SK-N-MC (cell line): ENCODE results near the gene B3GAT1.

ENCODE experiments used
- EZH2 ChIP-seq: fragments of 200-600 bp; sonication (generic); IDR thresholded peaks from one replicate; pipeline ENCODE4 v1.6.1; 2017; ENCODE audit warnings: antibody characterized with exemption
- POLR2AphosphoS5 ChIP-seq: IDR thresholded peaks from 2 replicates; pipeline ENCODE4 v1.6.1; 2012; ENCODE audit warnings: mild to moderate bottlenecking, low read depth, low read length, borderline replicate concordance

DNA sequence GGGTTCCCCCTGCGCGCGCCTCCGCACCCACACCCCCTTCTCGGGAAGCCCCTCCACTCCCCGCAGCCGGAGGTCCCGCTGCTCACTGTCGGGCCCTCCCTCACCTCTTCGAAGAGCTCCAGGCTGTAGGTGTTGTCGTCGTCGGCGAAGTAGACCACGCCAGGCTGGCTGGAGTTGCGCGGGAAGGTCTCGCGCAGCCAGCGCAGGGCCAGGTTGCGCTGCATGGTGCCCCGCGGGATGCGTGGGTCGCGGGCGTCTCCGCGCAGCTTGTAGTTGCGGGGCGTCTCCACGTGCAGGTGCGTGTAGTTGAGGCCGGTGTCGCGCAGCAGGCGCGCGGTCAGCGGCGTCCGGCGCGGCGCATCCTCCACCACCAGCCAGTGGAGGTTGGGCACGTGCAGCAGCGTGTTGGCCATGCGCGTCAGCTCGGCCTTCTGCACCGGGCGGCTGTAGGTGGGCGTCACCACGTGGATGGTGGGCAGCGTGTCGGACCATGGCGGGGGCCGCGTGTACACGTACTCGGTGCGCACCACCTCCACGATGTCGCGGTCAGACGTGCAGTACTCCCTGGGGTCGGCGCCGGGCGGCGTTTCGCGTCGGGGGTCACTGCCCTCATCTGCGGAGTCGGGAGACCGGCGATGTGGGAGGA, 28.3 kb downstream of the B3GAT1 start:
- TF ChIP-seq EZH2 (no peak), POLR2AphosphoS5 (no peak)
